Dendritic cell treated with granulocyte-macrophage colony-stimulating factor and Interleukin-4, amounts not matched to agents 40 ng/mL and 50 ng/mL, for 4 days (primary cell): ENCODE data around the gene TST.

Experiments used
- H3K27ac Mint-ChIP-seq: one replicate; pipeline ENCODE4 v1.8.0; 2022; ENCODE audit warnings: mild to moderate bottlenecking, mixed read lengths
- H3K27me3 Mint-ChIP-seq: one replicate; pipeline ENCODE4 v1.8.0; 2022; ENCODE audit warnings: mild to moderate bottlenecking, mixed read lengths
- H3K36me3 Mint-ChIP-seq: one replicate; pipeline ENCODE4 v1.8.0; 2022; ENCODE audit warnings: low read depth, mixed read lengths
- H3K4me1 Mint-ChIP-seq: one replicate; pipeline ENCODE4 v1.8.0; 2022; ENCODE audit warnings: low read depth, mixed read lengths
- H3K4me3 Mint-ChIP-seq: one replicate; pipeline ENCODE4 v1.8.0; 2022; ENCODE audit warnings: mild to moderate bottlenecking, moderate library complexity, mixed read lengths
- H3K9me3 Mint-ChIP-seq: one replicate; pipeline ENCODE4 v1.8.0; 2022; ENCODE audit warnings: mixed read lengths
- intact Hi-C: fragments of 100-400 bp; cut with micrococcal nuclease; formaldehyde crosslinking; loops from one replicate; pipeline ENCODE4 v1.15.0; 2022

Gene TST

DNA sequence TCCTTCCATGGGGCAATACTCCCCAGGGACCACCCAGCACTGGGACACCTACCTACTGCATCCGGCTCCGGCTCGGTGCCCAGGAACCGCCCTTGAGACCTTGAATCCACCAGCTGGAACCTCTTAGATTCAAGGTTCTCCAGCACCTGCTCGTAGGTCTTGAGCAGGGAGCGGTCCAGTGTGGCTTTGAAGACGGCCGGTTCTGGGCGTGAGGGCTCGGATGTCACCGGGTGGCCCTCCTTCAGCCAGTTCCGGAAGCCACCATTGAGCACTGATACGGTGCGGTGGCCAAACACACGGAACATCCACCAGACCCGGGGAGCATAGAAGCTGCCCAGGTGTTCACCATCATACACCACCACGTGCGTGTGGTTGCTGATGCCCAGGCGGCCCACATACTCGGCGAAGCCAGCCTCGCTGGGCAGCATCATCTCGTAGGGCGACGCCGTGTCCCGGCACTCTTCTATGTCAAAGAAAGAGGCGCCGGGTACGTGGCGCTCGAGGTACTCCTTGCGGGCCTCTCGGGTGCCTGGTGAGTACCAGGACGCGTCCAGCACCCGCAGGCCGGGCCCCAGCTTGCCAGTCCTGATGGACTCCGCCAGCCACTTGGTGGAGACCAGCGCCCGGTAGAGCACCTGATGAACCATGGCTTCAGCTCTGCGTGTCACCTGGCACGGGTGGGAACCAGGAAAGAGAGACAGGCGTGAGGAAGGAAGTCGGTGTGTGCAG lies 997 bp downstream of the TST start:
- intact Hi-C loops: loop anchor here (2.0 kb wide), 1 partner anchor 33 kb away; the partner anchor contains the start of gene KCTD17
- Mint-ChIP-seq H3K27ac (peak overlapping the region; percentile 91), H3K27me3 (no peaks in the 10 kb centered on the region), H3K4me3 (peak overlapping the region; percentile 83), H3K9me3 (no peaks in the 10 kb centered on the region), H3K36me3 (peaks cover 29% of the 10 kb centered on the region), H3K4me1 (peaks cover 57% of the 10 kb centered on the region)

DNA sequence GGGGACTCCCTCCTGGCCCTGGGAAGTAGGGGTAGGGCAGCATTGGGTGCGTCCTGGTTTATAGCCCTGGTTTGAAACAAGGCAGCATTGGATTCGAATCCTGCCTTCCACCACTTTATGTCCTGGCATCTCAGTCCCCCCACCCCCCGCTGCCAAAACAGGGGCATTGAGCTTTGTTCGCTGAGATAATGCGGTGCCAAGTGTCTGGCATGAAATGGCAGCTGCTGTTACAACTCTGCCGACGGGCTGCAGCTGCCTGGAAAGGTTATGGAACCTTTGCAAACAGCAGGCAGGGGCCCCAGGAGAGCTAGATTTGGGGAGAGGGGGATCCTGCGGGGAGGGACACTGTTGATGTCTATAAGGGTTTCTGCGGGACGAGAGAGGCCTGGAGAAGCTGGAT lies 1.9 kb downstream of the TST start:
- Mint-ChIP-seq H3K27me3 (no peaks in the 10 kb centered on the region), H3K4me3 (no peak overlapping the region), H3K36me3 (peaks cover 29% of the 10 kb centered on the region), H3K9me3 (no peaks in the 10 kb centered on the region), H3K27ac (no peak overlapping the region), H3K4me1 (peaks cover 56% of the 10 kb centered on the region)
- intact Hi-C loops: no loop called here

GRCh38 chr22:37016134-37016910 lies 2.9 kb downstream of the TST start:
- Mint-ChIP-seq H3K4me1 (peaks cover 47% of the 10 kb centered on the region), H3K4me3 (no peak overlapping the region), H3K27ac (no peak overlapping the region), H3K9me3 (no peaks in the 10 kb centered on the region), H3K27me3 (no peaks in the 10 kb centered on the region), H3K36me3 (peaks cover 29% of the 10 kb centered on the region)
- intact Hi-C loops: no loop called here

DNA sequence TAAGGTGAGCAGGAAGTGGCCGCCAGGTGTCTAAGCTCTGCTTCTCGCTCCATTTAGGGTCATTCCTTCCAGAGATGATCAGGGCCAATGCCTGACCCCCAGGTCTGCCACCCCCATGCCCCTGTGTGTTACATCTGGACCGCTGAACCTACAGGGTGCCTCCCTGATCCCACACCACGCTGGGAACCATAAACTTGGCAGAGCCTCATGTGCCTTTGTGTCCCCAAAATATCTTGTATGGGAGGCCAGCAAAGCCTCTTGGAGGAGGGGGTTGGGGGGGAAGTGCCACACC lies 3.7 kb downstream of the TST start:
- peaks cover 40% of the 10 kb centered on the region for H3K4me1 Mint-ChIP-seq
- H3K4me3 Mint-ChIP-seq: no peak overlapping the region
- H3K36me3 Mint-ChIP-seq: peaks cover 36% of the 10 kb centered on the region
- intact Hi-C loops: no loop called here
- H3K27me3 Mint-ChIP-seq: peaks cover 1% of the 10 kb centered on the region
- no peak overlapping the region for H3K27ac Mint-ChIP-seq
- H3K9me3 Mint-ChIP-seq: no peaks in the 10 kb centered on the region

DNA sequence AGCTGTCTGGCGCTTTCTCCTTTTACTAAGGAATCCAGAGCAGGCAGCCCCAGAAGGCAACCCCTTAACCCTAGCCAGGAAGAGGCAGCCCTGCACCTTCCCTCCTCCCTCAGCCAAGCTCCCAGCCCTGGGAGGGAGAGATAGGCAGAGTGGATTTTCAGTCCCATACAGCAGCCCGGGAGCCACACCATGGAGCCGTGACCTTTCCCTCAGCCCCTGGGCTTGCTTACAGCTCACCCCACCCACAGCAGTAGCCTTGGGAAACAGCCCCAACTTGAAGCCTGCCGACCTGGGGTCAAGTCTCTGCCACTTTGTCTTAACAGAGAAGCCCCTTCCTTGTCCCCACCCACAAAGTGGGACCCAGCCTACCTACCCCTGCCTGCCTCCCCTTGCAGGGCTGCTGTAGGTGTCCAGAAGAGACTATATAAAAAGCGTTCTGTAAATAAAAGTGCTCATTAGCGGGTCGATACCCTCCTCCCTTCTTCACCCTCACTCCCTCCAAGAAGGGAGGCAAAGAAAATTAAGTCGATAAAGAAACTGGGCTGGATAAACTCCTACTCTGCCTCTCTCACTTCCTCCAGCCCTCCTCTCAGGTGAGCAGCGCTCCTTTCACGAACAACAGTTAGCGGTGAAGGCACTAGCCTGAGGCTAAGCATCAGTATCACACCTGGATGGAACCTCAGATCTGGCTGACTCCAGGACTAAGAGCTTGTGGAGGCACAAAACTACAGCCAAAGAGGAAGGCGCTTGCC lies 4.2 kb downstream of the TST start:
- H3K27ac Mint-ChIP-seq: no peak overlapping the region

GRCh38 chr22:37014415-37014806 lies 4.8 kb downstream of the TST start:
- Mint-ChIP-seq H3K36me3 (peaks cover 29% of the 10 kb centered on the region), H3K4me3 (no peak overlapping the region), H3K9me3 (no peaks in the 10 kb centered on the region), H3K27me3 (peaks cover 9% of the 10 kb centered on the region), H3K27ac (no peak overlapping the region), H3K4me1 (peaks cover 33% of the 10 kb centered on the region)
- intact Hi-C loops: no loop called here

More for the DNA sequence above, 4.2 kb downstream of the TST start:
- no peaks in the 10 kb centered on the region for H3K9me3 Mint-ChIP-seq
- H3K36me3 Mint-ChIP-seq: peaks cover 35% of the 10 kb centered on the region
- intact Hi-C loops: no loop called here
- peaks cover 3% of the 10 kb centered on the region for H3K27me3 Mint-ChIP-seq
- H3K4me1 Mint-ChIP-seq: peaks cover 35% of the 10 kb centered on the region
- H3K4me3 Mint-ChIP-seq: no peak overlapping the region

- peaks cover 24% of the 10 kb centered on the region for H3K4me1 Mint-ChIP-seq
- no peak overlapping the region for H3K27ac Mint-ChIP-seq
- no peaks in the 10 kb centered on the region for H3K9me3 Mint-ChIP-seq
- H3K27me3 Mint-ChIP-seq: peaks cover 18% of the 10 kb centered on the region
- intact Hi-C loops: no loop called here
- H3K4me3 Mint-ChIP-seq: no peak overlapping the region
- H3K36me3 Mint-ChIP-seq: peaks cover 28% of the 10 kb centered on the region
Observed at GRCh38 chr22:37012956-37013355, 6.3 kb downstream of the TST start.

- Mint-ChIP-seq H3K27me3 (peaks cover 23% of the 10 kb centered on the region), H3K27ac (no peak overlapping the region), H3K36me3 (peaks cover 22% of the 10 kb centered on the region), H3K9me3 (no peaks in the 10 kb centered on the region), H3K4me1 (peaks cover 24% of the 10 kb centered on the region), H3K4me3 (no peak overlapping the region)
- intact Hi-C loops: no loop called here
Observed at GRCh38 chr22:37012262-37012904, 6.9 kb downstream of the TST start.

- Mint-ChIP-seq H3K27ac (no peak overlapping the region), H3K4me1 (peaks cover 17% of the 10 kb centered on the region), H3K4me3 (no peak overlapping the region), H3K9me3 (no peaks in the 10 kb centered on the region), H3K27me3 (peaks cover 32% of the 10 kb centered on the region), H3K36me3 (peaks cover 15% of the 10 kb centered on the region)
- intact Hi-C loops: no loop called here
Observed at GRCh38 chr22:37011472-37011871, 7.8 kb downstream of the TST start.

GRCh38 chr22:37010976-37011375 lies 8.3 kb downstream of the TST start:
- H3K27me3 Mint-ChIP-seq: peaks cover 37% of the 10 kb centered on the region
- H3K27ac Mint-ChIP-seq: no peak overlapping the region
- H3K36me3 Mint-ChIP-seq: peaks cover 10% of the 10 kb centered on the region
- H3K9me3 Mint-ChIP-seq: no peaks in the 10 kb centered on the region
- H3K4me1 Mint-ChIP-seq: peaks cover 17% of the 10 kb centered on the region
- intact Hi-C loops: no loop called here
- H3K4me3 Mint-ChIP-seq: no peak overlapping the region

DNA sequence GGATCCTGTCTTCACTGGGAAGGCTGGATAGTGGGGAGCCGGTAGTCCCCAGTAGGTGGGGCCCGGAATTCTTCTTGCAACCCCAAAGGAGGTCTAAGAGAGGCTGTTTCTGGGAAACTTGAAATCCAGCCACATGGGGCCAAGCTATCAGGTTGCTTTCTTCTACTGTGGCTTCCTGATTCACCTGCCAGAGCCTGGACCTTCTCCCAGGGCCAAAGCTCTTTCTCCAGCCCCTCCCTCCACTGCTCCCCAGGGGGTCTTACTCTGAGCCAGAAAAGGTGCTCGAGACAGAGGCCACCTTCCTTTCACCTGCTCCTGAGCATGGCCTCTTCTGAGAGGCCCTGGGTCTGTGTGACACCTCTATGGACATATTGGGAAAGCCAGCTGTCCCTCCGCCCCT lies 9.1 kb downstream of the TST start:
- intact Hi-C loops: no loop called here
- no peak overlapping the region for H3K27ac Mint-ChIP-seq
- H3K9me3 Mint-ChIP-seq: no peaks in the 10 kb centered on the region
- peaks cover 38% of the 10 kb centered on the region for H3K27me3 Mint-ChIP-seq
- H3K4me3 Mint-ChIP-seq: no peak overlapping the region
- peaks cover 11% of the 10 kb centered on the region for H3K4me1 Mint-ChIP-seq
- H3K36me3 Mint-ChIP-seq: peaks cover 7% of the 10 kb centered on the region

DNA sequence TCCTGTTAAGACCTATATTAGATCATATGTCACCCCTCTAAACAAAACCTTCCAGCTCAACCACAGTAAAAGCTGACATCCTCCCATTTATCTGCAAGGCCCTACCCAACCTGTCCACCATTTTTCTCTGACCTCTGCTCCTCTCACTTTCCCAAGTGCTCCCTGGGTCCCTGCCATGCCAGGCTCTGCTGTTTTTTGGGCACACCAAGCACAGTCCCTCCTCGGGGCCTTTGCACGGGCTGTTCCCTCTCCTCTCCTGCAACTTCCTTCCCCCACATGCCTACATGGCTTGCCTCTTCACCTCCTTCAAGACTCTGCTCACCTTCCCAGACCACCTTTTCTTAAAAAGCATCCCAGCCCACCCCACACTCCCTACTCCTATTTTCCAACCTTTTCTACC lies 9.8 kb downstream of the TST start:
- no peak overlapping the region for H3K27ac Mint-ChIP-seq
- H3K9me3 Mint-ChIP-seq: no peaks in the 10 kb centered on the region
- H3K4me3 Mint-ChIP-seq: no peak overlapping the region
- H3K4me1 Mint-ChIP-seq: peaks cover 7% of the 10 kb centered on the region
- peaks cover 7% of the 10 kb centered on the region for H3K36me3 Mint-ChIP-seq
- intact Hi-C loops: no loop called here
- H3K27me3 Mint-ChIP-seq: peaks cover 44% of the 10 kb centered on the region

GRCh38 chr22:37008365-37008764 lies 10.9 kb downstream of the TST start:
- no peak overlapping the region for H3K4me3 Mint-ChIP-seq
- intact Hi-C loops: no loop called here

DNA sequence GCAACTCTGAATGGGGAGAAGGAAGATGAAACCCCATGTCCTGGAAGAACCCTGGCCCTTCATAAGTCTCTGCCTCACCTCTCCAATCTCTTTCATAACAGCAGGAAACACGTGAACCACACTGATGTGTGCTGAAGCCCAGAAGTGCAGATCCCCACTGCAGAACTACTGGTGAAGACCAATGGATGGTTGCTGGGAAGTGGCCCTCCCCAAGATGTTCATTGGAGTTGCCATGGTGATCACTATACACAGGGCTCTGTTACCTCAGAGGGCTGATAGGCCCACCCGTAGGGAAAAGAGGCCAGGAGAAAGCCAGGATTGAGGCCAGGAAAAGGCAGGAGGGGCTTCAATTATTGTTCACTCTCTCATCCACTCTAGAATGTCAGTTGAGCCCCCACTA lies 11.6 kb downstream of the TST start:
- H3K9me3 Mint-ChIP-seq: no peaks in the 10 kb centered on the region
- H3K36me3 Mint-ChIP-seq: peaks cover 7% of the 10 kb centered on the region
- H3K4me1 Mint-ChIP-seq: peaks cover 7% of the 10 kb centered on the region
- intact Hi-C loops: no loop called here
- no peak overlapping the region for H3K4me3 Mint-ChIP-seq
- H3K27ac Mint-ChIP-seq: no peak overlapping the region
- peaks cover 57% of the 10 kb centered on the region for H3K27me3 Mint-ChIP-seq

More at GRCh38 chr22:37008365-37008764, 10.9 kb downstream of the TST start:
- H3K27me3 Mint-ChIP-seq: peaks cover 52% of the 10 kb centered on the region
- no peak overlapping the region for H3K27ac Mint-ChIP-seq
- no peaks in the 10 kb centered on the region for H3K9me3 Mint-ChIP-seq
- H3K4me1 Mint-ChIP-seq: peaks cover 7% of the 10 kb centered on the region
- peaks cover 7% of the 10 kb centered on the region for H3K36me3 Mint-ChIP-seq
